GM12878 (cell line): ENCODE measurements around the gene NPLOC4. TPM values are rescaled to one million over a fixed set of nuclear protein-coding genes. Genes with fewer than 3 reads are reported as not detected.

Experiments used
- ATF2 ChIP-seq: IDR thresholded peaks from 2 replicates; pipeline ENCODE4 v1.6.1; 2012; ENCODE audit warnings: low read length, inconsistent platforms
- ESRRA ChIP-seq: IDR thresholded peaks from 2 replicates; pipeline ENCODE4 v1.6.1; 2012; ENCODE audit warnings: mild to moderate bottlenecking, low read length, improper control_type of control experiment
- KLF5 ChIP-seq: fragments of 450-650 bp; IDR thresholded peaks from 2 replicates; pipeline ENCODE4 v1.6.1; 2014; ENCODE audit warnings: mild to moderate bottlenecking; ENCODE audit not compliant: partially characterized antibody
- RAD51 ChIP-seq: fragments of 450-650 bp; IDR thresholded peaks from 2 replicates; pipeline ENCODE4 v1.6.1; 2016; ENCODE audit warnings: moderate library complexity, mild to moderate bottlenecking, inconsistent platforms
- REST ChIP-seq: IDR thresholded peaks from 2 replicates; pipeline ENCODE4 v1.6.1; 2012; ENCODE audit warnings: mild to moderate bottlenecking, low read depth, low read length
- SIN3A ChIP-seq: IDR thresholded peaks from 2 replicates; pipeline ENCODE4 v1.6.1; 2012; ENCODE audit warnings: low read depth, low read length, improper control_type of control experiment
- SMAD1 ChIP-seq: fragments of 450-650 bp; IDR thresholded peaks from 2 replicates; pipeline ENCODE4 v1.6.1; 2018; ENCODE audit warnings: mild to moderate bottlenecking, low read depth; ENCODE audit not compliant: partially characterized antibody
- STAT1 ChIP-seq: fragments of 450-650 bp; conservative IDR thresholded peaks from 2 replicates; pipeline ENCODE4 v1.6.1; 2014; ENCODE audit warnings: antibody characterized with exemption, mild to moderate bottlenecking
- STAT3 ChIP-seq: IDR thresholded peaks from 2 replicates; pipeline ENCODE4 v1.6.1; 2011; ENCODE audit warnings: low read depth, low read length, improper control_type of control experiment
- ZBTB40 ChIP-seq: fragments of 450-650 bp; IDR thresholded peaks from 2 replicates; pipeline ENCODE4 v1.6.1; 2016; ENCODE audit warnings: mild to moderate bottlenecking, moderate library complexity, borderline replicate concordance
- ZNF592 ChIP-seq: fragments of 450-650 bp; IDR thresholded peaks from 2 replicates; pipeline ENCODE4 v1.6.1; 2017; ENCODE audit warnings: mild to moderate bottlenecking, moderate library complexity
- polyA plus RNA-seq, 11 experiments: library from polyadenylated mRNA; depleted of rRNA in 4 of 11; unstranded in 6 of 11; stranded (reverse) in 5 of 11; fragments of >200 nt; fragmentation: Nextera tagmentation in 4 of 11; fragmentation: Illumina TruSeq in 1 of 11; extraction: Ambion mirVana in 4 of 11; extraction: Trizol in 1 of 11; gene quantifications; 1 replicate in 1 of 11; 2 replicates in 10 of 11; pipeline versions ENCODE4 v1.2.1 to v1.2.3, GENCODE V29; 2011 to 2016; ENCODE audit warnings: inconsistent platforms in 2 of 11, missing spikeins in 2 of 11, low read depth in 1 of 11
- total RNA-seq, 4 experiments: library from RNA; depleted of rRNA in 3 of 4; stranded (reverse); fragments of >200 nt in 3 of 4; fragmentation: Illumina TruSeq in 1 of 4; extraction: Trizol in 1 of 4; gene quantifications; 2 replicates each; pipeline versions ENCODE4 v1.2.1 to v1.2.3, GENCODE V29; 2013 to 2021

Gene NPLOC4
- total and polyA plus RNA-seq, 10 of the 15 experiments (the other 5 are each of a cell fraction or from before 2014, with no cell fraction given): 1.5 to 83.7 (median 45.8) TPM

GRCh38 chr17:81552244-81553017, 84.5 kb downstream of the NPLOC4 start, which contains the start of gene FAAP100 (continued):
- TF ChIP-seq ZNF592: no peak
- no peak; the same call in none of the 2 replicates for TF ChIP-seq RAD51
- no peak for TF ChIP-seq SMAD1
- no peak; the same call in 1 of the 2 replicates for TF ChIP-seq SIN3A
- no peak for TF ChIP-seq ZBTB40
- TF ChIP-seq ATF2: no peak
- TF ChIP-seq ESRRA: no peak
- TF ChIP-seq KLF5: no peak
- no peak for TF ChIP-seq STAT3
- TF ChIP-seq STAT1: no peak
- TF ChIP-seq REST: no peak
